H1 (cell line): ENCODE measurements around the gene TTPAL.

Experiments used
- EP300 ChIP-seq, 2 experiments: IDR thresholded peaks; 1 replicate in 1 of 2; 2 replicates in 1 of 2; pipeline ENCODE4 v1.6.1; 2011 to 2012; ENCODE audit warnings: low read depth in 2 of 2, low read length in 2 of 2, mild to moderate bottlenecking in 2 of 2, borderline replicate concordance in 1 of 2, inconsistent platforms in 1 of 2, moderate library complexity in 1 of 2
- POLR2A ChIP-seq, 2 experiments: IDR thresholded peaks; 1 replicate in 1 of 2; 2 replicates in 1 of 2; pipeline ENCODE4 v1.6.1; 2011; ENCODE audit warnings: low read depth in 2 of 2, low read length in 2 of 2, mild to moderate bottlenecking in 2 of 2; ENCODE audit errors: control extremely low read depth in 1 of 2
- TAF7 ChIP-seq: optimal IDR thresholded peaks from 2 replicates; pipeline ENCODE3; 2011; ENCODE audit warnings: low read depth, mild to moderate bottlenecking, inconsistent platforms, low read length, moderate library complexity, borderline replicate concordance
- TF ChIP-seq, protein P1 (sequence below): IDR thresholded peaks from 2 replicates; pipeline ENCODE4 v1.6.1; 2011; ENCODE audit warnings: low read length, improper control_type of control experiment
- TF ChIP-seq, protein P2 (sequence below), 3 experiments: IDR thresholded peaks; 1 replicate in 2 of 3; 2 replicates in 1 of 3; pipeline versions ENCODE4 v1.5.1 to v1.6.1; 2011; ENCODE audit warnings: low read length in 3 of 3, mild to moderate bottlenecking in 3 of 3, inconsistent platforms in 2 of 3, low read depth in 1 of 3, moderate library complexity in 1 of 3; ENCODE audit not compliant: insufficient read depth in 1 of 3; ENCODE audit errors: control extremely low read depth in 1 of 3

DNA sequence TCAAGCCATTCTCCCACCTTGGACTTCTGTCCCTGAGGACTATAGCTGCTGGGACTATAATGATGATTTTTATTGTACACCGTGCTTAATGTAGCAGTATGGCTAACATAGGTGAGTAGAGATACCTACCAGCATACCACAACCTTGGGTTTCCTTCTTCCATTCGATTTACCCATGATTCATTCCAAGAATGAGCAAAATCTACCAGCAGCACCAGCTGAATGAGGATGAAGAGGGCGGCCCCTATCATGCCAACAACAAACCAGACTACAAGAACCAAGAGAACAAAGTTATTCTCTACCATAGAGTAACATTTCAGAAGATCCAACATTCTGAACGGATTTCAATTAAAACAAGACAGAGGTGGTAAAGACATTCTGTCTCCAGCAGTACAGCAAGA lies 34.1 kb downstream of the TTPAL start:
- TF ChIP-seq POLR2A (IDR thresholded peaks at IDR 0.05; ENCODE audit: control extremely low read depth in 1 of 2, low read depth in 2 of 2, low read length in 2 of 2) (no peak), EP300 (IDR thresholded peaks at IDR 0.05; ENCODE audit: borderline replicate concordance in 1 of 2, low read depth in 2 of 2, low read length in 2 of 2) (no peak), TAF7 (no peak)
- TF ChIP-seq, protein P1, sequence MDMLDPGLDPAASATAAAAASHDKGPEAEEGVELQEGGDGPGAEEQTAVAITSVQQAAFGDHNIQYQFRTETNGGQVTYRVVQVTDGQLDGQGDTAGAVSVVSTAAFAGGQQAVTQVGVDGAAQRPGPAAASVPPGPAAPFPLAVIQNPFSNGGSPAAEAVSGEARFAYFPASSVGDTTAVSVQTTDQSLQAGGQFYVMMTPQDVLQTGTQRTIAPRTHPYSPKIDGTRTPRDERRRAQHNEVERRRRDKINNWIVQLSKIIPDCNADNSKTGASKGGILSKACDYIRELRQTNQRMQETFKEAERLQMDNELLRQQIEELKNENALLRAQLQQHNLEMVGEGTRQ, result no peak
- TF ChIP-seq, protein P2, sequence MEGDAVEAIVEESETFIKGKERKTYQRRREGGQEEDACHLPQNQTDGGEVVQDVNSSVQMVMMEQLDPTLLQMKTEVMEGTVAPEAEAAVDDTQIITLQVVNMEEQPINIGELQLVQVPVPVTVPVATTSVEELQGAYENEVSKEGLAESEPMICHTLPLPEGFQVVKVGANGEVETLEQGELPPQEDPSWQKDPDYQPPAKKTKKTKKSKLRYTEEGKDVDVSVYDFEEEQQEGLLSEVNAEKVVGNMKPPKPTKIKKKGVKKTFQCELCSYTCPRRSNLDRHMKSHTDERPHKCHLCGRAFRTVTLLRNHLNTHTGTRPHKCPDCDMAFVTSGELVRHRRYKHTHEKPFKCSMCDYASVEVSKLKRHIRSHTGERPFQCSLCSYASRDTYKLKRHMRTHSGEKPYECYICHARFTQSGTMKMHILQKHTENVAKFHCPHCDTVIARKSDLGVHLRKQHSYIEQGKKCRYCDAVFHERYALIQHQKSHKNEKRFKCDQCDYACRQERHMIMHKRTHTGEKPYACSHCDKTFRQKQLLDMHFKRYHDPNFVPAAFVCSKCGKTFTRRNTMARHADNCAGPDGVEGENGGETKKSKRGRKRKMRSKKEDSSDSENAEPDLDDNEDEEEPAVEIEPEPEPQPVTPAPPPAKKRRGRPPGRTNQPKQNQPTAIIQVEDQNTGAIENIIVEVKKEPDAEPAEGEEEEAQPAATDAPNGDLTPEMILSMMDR (IDR thresholded peaks at IDR 0.05; ENCODE audit: control extremely low read depth in 1 of 3, insufficient read depth in 1 of 3, low read depth in 1 of 3, low read length in 3 of 3), result no peak
